H1 (cell line): Measurements from ENCODE around the gene PGGHG. TPM values are rescaled to one million over a fixed set of nuclear protein-coding genes. Genes with fewer than 3 reads are reported as not detected.
A peak's percentile ranks its signal among the peaks of the same experiment; 100 is the strongest.

ENCODE experiments used
- CTCF ChIA-PET: fragments of 300-600 bp; sonication (Branson Sonifier 250); formaldehyde crosslinking; loops from one replicate; lab custom pipeline; 2021; ENCODE audit not compliant: partially characterized antibody; lab: Charles Lee
- POLR2A ChIA-PET: fragments of 300-600 bp; sonication (Branson Sonifier 250); formaldehyde crosslinking; loops from one replicate; lab custom pipeline; 2021; ENCODE audit warnings: inconsistent platforms; ENCODE audit not compliant: partially characterized antibody; lab: Charles Lee
- DNase-seq, 2 experiments: peaks; one replicate each; pipeline versions ENCODE4 v3.0.0 to v3.0.0-alpha.2; 2010 to 2022; ENCODE audit warnings: low spot score in 2 of 2, low read depth in 1 of 2, mixed read lengths in 1 of 2
- FAIRE-seq: peaks from 2 replicates; lab custom pipeline; 2011; peaks lifted over from hg19 to GRCh38; lab: Jason Lieb, UNC
- H2AFZ ChIP-seq: 2 replicates; pipeline ENCODE4 v1.8.1; 2012; ENCODE audit warnings: low read length, inconsistent platforms
- H2AK5ac ChIP-seq: 2 replicates; pipeline ENCODE4 v1.6.1; 2013; ENCODE audit warnings: low read depth, low read length
- H2BK120ac ChIP-seq: replicated peaks from 2 replicates; pipeline ENCODE3; 2013; ENCODE audit warnings: low read depth, low read length, inconsistent platforms
- H2BK12ac ChIP-seq: 2 replicates; pipeline ENCODE4 v1.6.1; 2013; ENCODE audit warnings: low read depth, low read length
- H2BK15ac ChIP-seq: 2 replicates; pipeline ENCODE4 v1.6.1; 2013; ENCODE audit warnings: low read length
- H2BK20ac ChIP-seq: 2 replicates; pipeline ENCODE4 v1.6.1; 2013; ENCODE audit warnings: low read length
- H2BK5ac ChIP-seq: 2 replicates; pipeline ENCODE4 v1.6.1; 2013; ENCODE audit warnings: low read depth, low read length
- H3K14ac ChIP-seq: 2 replicates; pipeline ENCODE4 v1.6.1; 2013; ENCODE audit warnings: inconsistent platforms; ENCODE audit not compliant: insufficient read length
- H3K18ac ChIP-seq: 2 replicates; pipeline ENCODE4 v1.6.1; 2013; ENCODE audit warnings: low read length; ENCODE audit errors: extremely low read depth
- H3K23ac ChIP-seq: 2 replicates; pipeline ENCODE4 v1.6.1; 2013; ENCODE audit warnings: inconsistent platforms; ENCODE audit not compliant: insufficient read length
- H3K23me2 ChIP-seq: 2 replicates; pipeline ENCODE4 v1.6.1; 2013; ENCODE audit warnings: low read depth, low read length
- H3K27ac ChIP-seq: 2 replicates; pipeline ENCODE4 v1.6.1; 2011; ENCODE audit warnings: low read depth, low read length, inconsistent platforms
- H3K27me3 ChIP-seq, 4 experiments: replicated peaks in 1 of 4; 1 replicate in 1 of 4; 2 replicates in 3 of 4; pipeline versions ENCODE4 v1.6.1 to v1.8.1; 2011 to 2013; ENCODE audit warnings: low read length in 3 of 4, mild to moderate bottlenecking in 3 of 4, inconsistent platforms in 2 of 4, mixed read lengths in 2 of 4, moderate library complexity in 1 of 4; ENCODE audit not compliant: control insufficient read depth in 3 of 4, insufficient read depth in 3 of 4; ENCODE audit errors: extremely low read depth in 1 of 4
- H3K36me3 ChIP-seq, 4 experiments: 2 replicates each; pipeline versions ENCODE4 v1.6.1 to v1.8.1; 2011 to 2013; ENCODE audit warnings: mild to moderate bottlenecking in 4 of 4, low read length in 3 of 4, moderate library complexity in 2 of 4, control low read depth in 1 of 4, inconsistent platforms in 1 of 4; ENCODE audit not compliant: insufficient read depth in 4 of 4, control insufficient read depth in 2 of 4
- H3K4ac ChIP-seq: replicated peaks from 2 replicates; pipeline ENCODE3; 2013; ENCODE audit warnings: low read length, low read depth, mixed read lengths, inconsistent platforms; ENCODE audit not compliant: insufficient read length
- H3K4me1 ChIP-seq, 4 experiments: replicated peaks in 1 of 4; 1 replicate in 1 of 4; 2 replicates in 3 of 4; pipeline versions ENCODE4 v1.6.1 to v1.8.1; 2011 to 2013; ENCODE audit warnings: low read length in 3 of 4, inconsistent platforms in 2 of 4, mixed read lengths in 1 of 4; ENCODE audit not compliant: insufficient read depth in 4 of 4, control insufficient read depth in 3 of 4
- H3K4me2 ChIP-seq, 2 experiments: 2 replicates each; pipeline versions ENCODE4 v1.6.1 to v1.8.1; 2011 to 2013; ENCODE audit warnings: low read depth in 2 of 2, low read length in 2 of 2, control low read depth in 1 of 2, inconsistent platforms in 1 of 2, mild to moderate bottlenecking in 1 of 2; ENCODE audit not compliant: insufficient read depth in 1 of 2
- H3K4me3 ChIP-seq, 4 experiments: fragments of 200-600, 300-600 bp in 1 of 4; sonication (generic), shearing (Covaris generic), sonication (Bioruptor Twin) in 1 of 4; 2 replicates each; pipeline versions ENCODE4 v1.5.1 to v1.8.1; 2011 to 2016; ENCODE audit warnings: low read length in 4 of 4, low read depth in 3 of 4, control low read depth in 2 of 4, inconsistent platforms in 2 of 4, mild to moderate bottlenecking in 2 of 4, mixed read lengths in 1 of 4, moderate library complexity in 1 of 4; ENCODE audit not compliant: insufficient read depth in 2 of 4; ENCODE audit errors: extremely low read depth in 1 of 4
- H3K56ac ChIP-seq: replicated peaks from 2 replicates; pipeline ENCODE3; 2013; ENCODE audit warnings: low read depth, mild to moderate bottlenecking, mixed read lengths, low read length, inconsistent platforms; ENCODE audit not compliant: insufficient read length
- H3K79me1 ChIP-seq: 2 replicates; pipeline ENCODE4 v1.6.1; 2013; ENCODE audit warnings: low read depth, low read length, control low read depth
- H3K79me2 ChIP-seq, 2 experiments: 2 replicates each; pipeline versions ENCODE4 v1.6.1 to v1.8.1; 2012 to 2013; ENCODE audit warnings: low read length in 2 of 2, mild to moderate bottlenecking in 2 of 2, inconsistent platforms in 1 of 2; ENCODE audit not compliant: insufficient read depth in 2 of 2, control insufficient read depth in 1 of 2
- H3K9ac ChIP-seq, 4 experiments: replicated peaks in 1 of 4; 1 replicate in 1 of 4; 2 replicates in 3 of 4; pipeline versions ENCODE4 v1.6.1 to v1.8.1; 2011 to 2013; ENCODE audit warnings: low read depth in 3 of 4, low read length in 3 of 4, control low read depth in 2 of 4, mild to moderate bottlenecking in 2 of 4, moderate library complexity in 2 of 4, inconsistent platforms in 1 of 4; ENCODE audit errors: extremely low read depth in 1 of 4
- H3K9me3 ChIP-seq, 2 experiments: 2 replicates each; pipeline versions ENCODE4 v1.6.1 to v1.8.1; 2012 to 2013; ENCODE audit warnings: mild to moderate bottlenecking in 2 of 2, moderate library complexity in 2 of 2, control low read depth in 1 of 2, inconsistent platforms in 1 of 2, low read depth in 1 of 2, low read length in 1 of 2, mixed read lengths in 1 of 2; ENCODE audit not compliant: insufficient read depth in 2 of 2
- H4K20me1 ChIP-seq, 2 experiments: replicated peaks in 1 of 2; 2 replicates each; pipeline versions ENCODE3 to v1.8.1; 2011 to 2013; ENCODE audit warnings: inconsistent platforms in 2 of 2, low read length in 2 of 2, mild to moderate bottlenecking in 1 of 2; ENCODE audit not compliant: insufficient read depth in 2 of 2, control insufficient read depth in 1 of 2
- H4K5ac ChIP-seq: 2 replicates; pipeline ENCODE4 v1.6.1; 2013; ENCODE audit warnings: low read length, low read depth, mixed read lengths, inconsistent platforms; ENCODE audit not compliant: insufficient read length
- H4K8ac ChIP-seq: 2 replicates; pipeline ENCODE4 v1.8.0; 2013; ENCODE audit warnings: mild to moderate bottlenecking, moderate library complexity, low read length, inconsistent platforms; ENCODE audit not compliant: insufficient read depth; ENCODE audit errors: extremely low read depth
- H4K91ac ChIP-seq: replicated peaks from 2 replicates; pipeline ENCODE3; 2013; ENCODE audit warnings: low read length, mixed read lengths, inconsistent platforms; ENCODE audit not compliant: insufficient read length
- E2F6 ChIP-seq: IDR thresholded peaks from 2 replicates; pipeline ENCODE4 v1.6.1; 2012; ENCODE audit warnings: inconsistent platforms
- WGBS, 2 experiments: shearing (Covaris generic) in 1 of 2; methylation state at CpG; one replicate each; pipeline versions ENCODE4 v1.1.6 to v1.1.7; 2013 to 2015; ENCODE audit warnings: low lambda C conversion rate in 2 of 2, mixed read lengths in 2 of 2, inconsistent platforms in 1 of 2, low coverage in 1 of 2, missing lambda C conversion rate in 1 of 2; ENCODE audit not compliant: insufficient replicate concordance in 2 of 2, insufficient coverage in 1 of 2, insufficient read length in 1 of 2; ENCODE audit errors: extremely low coverage in 1 of 2, missing lambda C conversion rate in 1 of 2; 5-methylcytosine and 5-hydroxymethylcytosine counted together
- polyA plus RNA-seq, 7 experiments: library from polyadenylated mRNA; depleted of rRNA in 3 of 7; stranded (reverse) in 5 of 7; unstranded in 2 of 7; fragments of >200 nt in 5 of 7; fragments of 200-250 nt in 2 of 7; gene quantifications; 1 replicate in 5 of 7; 2 replicates in 1 of 7; 4 replicates in 1 of 7; pipeline versions ENCODE4 v1.2.1 to v1.2.3, GENCODE V29; 2011 to 2013; ENCODE audit warnings: missing spikeins in 2 of 7, mixed read lengths in 2 of 7
- total RNA-seq: library from RNA; stranded (reverse); fragmentation: NEBNext Ultra II Directional; extraction: Animal tissue kit (Norgen Biotek cat#: 25700); gene quantifications from 2 replicates; pipeline ENCODE4 v1.2.1, GENCODE V29; 2021

The PGGHG gene
- total and polyA plus RNA-seq, 2 of the 8 experiments (the other 6 are each of a cell fraction or from before 2014, with no cell fraction given) = 34.8 to 60.7 TPM

GRCh38 chr11:282630-283360 lies 6.1 kb upstream of the PGGHG start:
- H3K18ac ChIP-seq = peak overlapping the region; percentile 60; the same call in 1 of the 2 replicates
- no peak overlapping the region for H3K23ac ChIP-seq
- H2AFZ ChIP-seq = no peak overlapping the region
- H3K4me3 ChIP-seq = no peak overlapping the region
- no peak overlapping the region for H3K27ac ChIP-seq
- H2BK120ac ChIP-seq = peak overlapping the region; percentile 87
- peaks cover 0 to 12% (median 7%) of the 10 kb centered on the region in 4 experiments; a peak in 5 of 7 replicates for H3K27me3 ChIP-seq
- no peaks in the 10 kb centered on the region for H3K79me1 ChIP-seq
- peaks cover 0 to 7% (median 4%) of the 10 kb centered on the region in 4 experiments; a peak in 5 of 7 replicates for H3K4me1 ChIP-seq
- H2BK15ac ChIP-seq = 0 out of 2 replicates have a peak overlapping the region, but pooled peaks have one; percentile 75
- H4K5ac ChIP-seq = peak overlapping the region; percentile 6
- DNase-seq (peak in 1 of 2 experiments; percentile 43), FAIRE-seq (no peak)
- no peak overlapping the region for H3K4me2 ChIP-seq
- peak overlapping the region; percentile 24 for H2BK20ac ChIP-seq
- H3K36me3 ChIP-seq = no peaks in the 10 kb centered on the region
- no peaks in the 10 kb centered on the region for H4K20me1 ChIP-seq
- no peak overlapping the region for H3K56ac ChIP-seq
- H3K23me2 ChIP-seq = no peaks in the 10 kb centered on the region
- no peak overlapping the region for H2AK5ac ChIP-seq
- H4K91ac ChIP-seq = peak overlapping the region; percentile 25
- H3K79me2 ChIP-seq = no peaks in the 10 kb centered on the region
- H2BK12ac ChIP-seq = peak overlapping the region; percentile 94; the same call in 1 of the 2 replicates
- peak overlapping the region; percentile 29; the same call in 1 of the 2 replicates for H4K8ac ChIP-seq
- H3K9me3 ChIP-seq = peaks cover 0 to 2% of the 10 kb centered on the region in 2 experiments; a peak in 1 of 4 replicates
- no peak overlapping the region; the same call in 1 of the 2 replicates for H2BK5ac ChIP-seq
- no peak overlapping the region for H3K4ac ChIP-seq
- no peak overlapping the region for H3K14ac ChIP-seq
- CTCF ChIA-PET = interaction anchor here (0.9 to 8.6 kb wide), 7 partner anchors 8 to 82 kb away, joined by 3 to 88 read pairs (median 5); no protein-coding TSS in a partner anchor
- no peak overlapping the region for H3K9ac ChIP-seq
- POLR2A ChIA-PET = interaction anchor here (1.3 to 7.7 kb wide), 9 partner anchors 9 to 113 kb away, joined by 4 to 51 read pairs (median 7); partner anchors contain the start of gene IFITM5
- whole genome bisulfite sequencing, 2 experiments = 88% methylated on average over 8 of the region's 13 CpGs; no CpG with 5 or more reads in 1 of the 2 experiments
- TF ChIP-seq E2F6 = no peak
